Spleen (tissue), 11 donors: ENCODE measurements around the gene UBE2K. TPM values are rescaled to one million over a fixed set of nuclear protein-coding genes. Genes with fewer than 3 reads are reported as not detected.
A peak's percentile ranks its signal among the peaks of the same experiment; 100 is the strongest.

ENCODE experiments used
- DNase-seq: peaks from one replicate; pipeline ENCODE4 v3.0.0-alpha.2; 2020
- H3K27ac ChIP-seq, 8 donors: fragments of 200-600 bp; sonication (generic) in 7 of 8; 1 replicate in 4 of 8; 2 replicates in 4 of 8; pipeline versions ENCODE4 v1.5.0 to v1.8.0; 2016 to 2021; ENCODE audit warnings: inconsistent platforms in 4 of 8, mild to moderate bottlenecking in 4 of 8, moderate library complexity in 1 of 8
- H3K27me3 ChIP-seq, 7 donors: fragments of 200-600 bp; sonication (generic) in 6 of 7; replicated peaks in 1 of 7; 1 replicate in 4 of 7; 2 replicates in 3 of 7; pipeline versions ENCODE4 v1.5.0 to v1.8.0; 2016 to 2021; ENCODE audit warnings: inconsistent platforms in 3 of 7, mild to moderate bottlenecking in 1 of 7
- H3K36me3 ChIP-seq, 6 donors: fragments of 200-600 bp; sonication (generic) in 5 of 6; 1 replicate in 4 of 6; 2 replicates in 2 of 6; pipeline versions ENCODE4 v1.5.0 to v1.8.0; 2016 to 2021; ENCODE audit warnings: inconsistent platforms in 2 of 6
- H3K4me1 ChIP-seq, 6 donors: fragments of 200-600 bp; sonication (generic) in 5 of 6; 1 replicate in 3 of 6; 2 replicates in 3 of 6; pipeline versions ENCODE4 v1.5.0 to v1.8.0; 2016 to 2021; ENCODE audit warnings: inconsistent platforms in 3 of 6
- H3K4me3 ChIP-seq, 8 donors: fragments of 200-600 bp; sonication (generic) in 7 of 8; 1 replicate in 4 of 8; 2 replicates in 4 of 8; pipeline versions ENCODE4 v1.5.0 to v1.8.0; 2016 to 2021; ENCODE audit warnings: inconsistent platforms in 4 of 8, mild to moderate bottlenecking in 4 of 8, moderate library complexity in 2 of 8
- H3K9me3 ChIP-seq, 8 donors: fragments of 200-600 bp; sonication (generic) in 7 of 8; 1 replicate in 4 of 8; 2 replicates in 4 of 8; pipeline versions ENCODE4 v1.5.0 to v1.8.0; 2016 to 2021; ENCODE audit warnings: inconsistent platforms in 4 of 8
- POLR2A ChIP-seq, 3 donors: fragments of 450-650 bp; IDR thresholded peaks; one replicate each; pipeline ENCODE4 v1.5.1; 2017; ENCODE audit warnings: antibody characterized with exemption in 3 of 3, mild to moderate bottlenecking in 1 of 3
- POLR2AphosphoS5 ChIP-seq, 3 donors: sonication (generic); formaldehyde crosslinking; IDR thresholded peaks; one replicate each; pipeline ENCODE4 v1.5.1; 2017; ENCODE audit warnings: antibody characterized with exemption in 3 of 3
- WGBS, 5 donors: extraction: QIAGEN DNeasy Blood & Tissue Kit in 3 of 5; methylation state at CpG; one replicate each; pipeline versions ENCODE4 v1.1.5 to v1.1.7; 2013 to 2018; 5-methylcytosine and 5-hydroxymethylcytosine counted together
- intact Hi-C: fragments of 100-400 bp; cut with DNase I; formaldehyde crosslinking; loops from one replicate; pipeline ENCODE4 v1.15.0; 2023; ENCODE audit warnings: low total_unique reads
- polyA plus RNA-seq, 3 donors: library from polyadenylated mRNA; stranded (reverse); fragments of 200-250 nt; gene quantifications; one replicate each; pipeline ENCODE4 v1.2.1, GENCODE V29; 2013
- total RNA-seq, 7 donors: library from RNA; depleted of rRNA in 3 of 7; stranded (reverse); fragments of >200 nt in 3 of 7; fragmentation: NEBNext Ultra II Directional in 4 of 7; extraction: Animal tissue kit (Norgen Biotek cat#: 25700) in 4 of 7; gene quantifications; one replicate each; pipeline versions ENCODE4 v1.1.0 to v1.2.1, GENCODE V29; 2016 to 2021
- TF ChIP-seq, protein P1 (sequence below), 11 experiments: fragments of 200-600 bp in 7 of 11; fragments of 450-650 bp in 4 of 11; sonication (generic) in 4 of 11; IDR thresholded peaks in 8 of 11; conservative IDR thresholded peaks in 3 of 11; 1 replicate in 7 of 11; 2 replicates in 4 of 11; pipeline versions ENCODE4 v1.4.0 to v1.8.0; 2016 to 2021; ENCODE audit warnings: antibody characterized with exemption in 11 of 11, inconsistent platforms in 4 of 11, mild to moderate bottlenecking in 1 of 11
- donor health status: healthy with polysubstance abuse.
- donor health status: DM: no; HTN: no; CAD: no; lungs with moderate emphysema.
- donor health status: DM: no; HTN: no; CAD: no.
- donor health status: Bipolar disorder and iron deficiency.
- donor health status: healthy.
- donor health status: DM: no; HTN: no; CAD: no.
- donor health status: DM: yes; HTN: yes; CAD: no.

UBE2K gene
- total and polyA plus RNA-seq, 10 donors = 22.7 to 48.8 (median 27.1) TPM

DNA sequence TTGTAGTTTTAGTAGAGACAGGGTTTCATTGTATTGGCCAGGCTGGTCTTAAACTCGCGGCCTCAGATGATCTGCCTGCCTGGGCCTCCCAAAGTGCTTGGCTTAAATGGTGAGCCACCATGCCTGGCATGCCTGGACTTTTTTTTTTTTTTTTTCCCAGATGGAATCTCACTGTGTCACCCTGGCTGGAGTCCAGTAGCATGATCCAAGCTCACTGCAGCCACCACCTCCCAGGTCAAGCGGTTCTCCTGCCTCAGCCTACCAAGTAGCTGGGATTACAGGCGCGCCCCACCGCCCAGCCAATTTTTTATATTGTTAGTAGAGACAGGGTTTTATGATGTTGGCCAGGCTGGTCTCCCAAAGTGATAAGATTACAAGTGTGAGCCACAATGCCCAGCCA is 8.4 kb downstream of the UBE2K start:
- TF ChIP-seq POLR2AphosphoS5 (IDR thresholded peaks at IDR 0.05) = no peak
- no peak for TF ChIP-seq POLR2A (IDR thresholded peaks at IDR 0.05)
- TF ChIP-seq, protein P1, sequence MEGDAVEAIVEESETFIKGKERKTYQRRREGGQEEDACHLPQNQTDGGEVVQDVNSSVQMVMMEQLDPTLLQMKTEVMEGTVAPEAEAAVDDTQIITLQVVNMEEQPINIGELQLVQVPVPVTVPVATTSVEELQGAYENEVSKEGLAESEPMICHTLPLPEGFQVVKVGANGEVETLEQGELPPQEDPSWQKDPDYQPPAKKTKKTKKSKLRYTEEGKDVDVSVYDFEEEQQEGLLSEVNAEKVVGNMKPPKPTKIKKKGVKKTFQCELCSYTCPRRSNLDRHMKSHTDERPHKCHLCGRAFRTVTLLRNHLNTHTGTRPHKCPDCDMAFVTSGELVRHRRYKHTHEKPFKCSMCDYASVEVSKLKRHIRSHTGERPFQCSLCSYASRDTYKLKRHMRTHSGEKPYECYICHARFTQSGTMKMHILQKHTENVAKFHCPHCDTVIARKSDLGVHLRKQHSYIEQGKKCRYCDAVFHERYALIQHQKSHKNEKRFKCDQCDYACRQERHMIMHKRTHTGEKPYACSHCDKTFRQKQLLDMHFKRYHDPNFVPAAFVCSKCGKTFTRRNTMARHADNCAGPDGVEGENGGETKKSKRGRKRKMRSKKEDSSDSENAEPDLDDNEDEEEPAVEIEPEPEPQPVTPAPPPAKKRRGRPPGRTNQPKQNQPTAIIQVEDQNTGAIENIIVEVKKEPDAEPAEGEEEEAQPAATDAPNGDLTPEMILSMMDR (IDR thresholded peaks at IDR 0.05 in 8 of 11, conservative IDR thresholded peaks at IDR 0.05 in 3 of 11) = no peak
- Histone ChIP-seq H3K9me3 (no peaks in the 10 kb centered on the region), H3K27me3 (no peaks in the 10 kb centered on the region), H3K4me1 (peaks cover 18 to 92% (median 45%) of the 10 kb centered on the region in 6 donors), H3K36me3 (peaks cover 0 to 43% (median 7%) of the 10 kb centered on the region in 6 donors), H3K4me3 (no peak overlapping the region), H3K27ac (no peak overlapping the region)
- DNase-seq = no peak
- intact Hi-C loops = no loop called here
- 86 to 98% (median 96%) methylated on average over 6 of the region's 6 CpGs for WGBS, 5 donors

DNA sequence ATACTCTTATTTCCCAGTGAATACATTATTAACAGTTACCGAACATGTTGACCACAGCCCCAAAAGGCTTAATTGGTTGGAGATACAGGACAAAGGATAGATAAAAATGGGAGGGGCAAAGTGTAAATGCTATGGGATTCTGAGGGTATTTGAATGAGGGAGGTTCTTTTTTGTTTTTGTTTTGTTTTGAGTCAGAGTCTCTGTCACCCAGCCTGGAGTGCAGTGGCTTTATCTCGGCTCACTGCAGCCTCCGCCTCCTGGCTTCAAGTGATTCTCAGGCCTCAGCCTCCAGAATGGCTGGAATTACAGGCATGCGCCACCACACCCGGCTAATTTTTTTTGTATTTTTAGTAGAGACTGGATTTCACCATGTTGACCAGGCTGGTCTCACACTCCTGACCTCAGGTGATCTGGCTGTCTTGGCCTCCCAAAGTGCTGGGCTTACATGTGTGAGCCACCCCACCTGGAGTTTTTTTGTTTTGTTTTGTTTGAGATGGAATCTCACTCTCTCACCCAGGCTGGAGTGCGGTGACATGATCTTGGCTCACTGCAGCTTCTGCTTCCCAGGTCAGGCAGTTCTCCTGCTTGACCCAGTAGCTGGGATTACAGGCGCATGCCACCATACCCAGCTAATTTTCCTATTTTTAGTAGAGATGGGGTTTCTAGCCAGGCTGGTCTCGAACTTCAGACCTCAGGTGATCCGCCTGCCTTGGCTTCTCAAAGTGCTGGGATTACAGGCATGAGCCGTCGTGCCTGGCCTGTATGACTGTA is 9.0 kb downstream of the UBE2K start:
- Histone ChIP-seq H3K36me3 (peaks cover 0 to 39% (median 7%) of the 10 kb centered on the region in 6 donors), H3K27me3 (no peaks in the 10 kb centered on the region), H3K4me3 (no peak overlapping the region), H3K9me3 (no peaks in the 10 kb centered on the region), H3K4me1 (peaks cover 18 to 92% (median 45%) of the 10 kb centered on the region in 6 donors), H3K27ac (no peak overlapping the region)
- TF ChIP-seq POLR2A (IDR thresholded peaks at IDR 0.05) (no peak), POLR2AphosphoS5 (IDR thresholded peaks at IDR 0.05) (no peak)
- TF ChIP-seq, protein P1 (IDR thresholded peaks at IDR 0.05 in 8 of 11, conservative IDR thresholded peaks at IDR 0.05 in 3 of 11) = no peak
- 85 to 95% (median 88%) methylated on average over 11 of the region's 11 CpGs for WGBS, 5 donors
- intact Hi-C loops = no loop called here
- no peak for DNase-seq

DNA sequence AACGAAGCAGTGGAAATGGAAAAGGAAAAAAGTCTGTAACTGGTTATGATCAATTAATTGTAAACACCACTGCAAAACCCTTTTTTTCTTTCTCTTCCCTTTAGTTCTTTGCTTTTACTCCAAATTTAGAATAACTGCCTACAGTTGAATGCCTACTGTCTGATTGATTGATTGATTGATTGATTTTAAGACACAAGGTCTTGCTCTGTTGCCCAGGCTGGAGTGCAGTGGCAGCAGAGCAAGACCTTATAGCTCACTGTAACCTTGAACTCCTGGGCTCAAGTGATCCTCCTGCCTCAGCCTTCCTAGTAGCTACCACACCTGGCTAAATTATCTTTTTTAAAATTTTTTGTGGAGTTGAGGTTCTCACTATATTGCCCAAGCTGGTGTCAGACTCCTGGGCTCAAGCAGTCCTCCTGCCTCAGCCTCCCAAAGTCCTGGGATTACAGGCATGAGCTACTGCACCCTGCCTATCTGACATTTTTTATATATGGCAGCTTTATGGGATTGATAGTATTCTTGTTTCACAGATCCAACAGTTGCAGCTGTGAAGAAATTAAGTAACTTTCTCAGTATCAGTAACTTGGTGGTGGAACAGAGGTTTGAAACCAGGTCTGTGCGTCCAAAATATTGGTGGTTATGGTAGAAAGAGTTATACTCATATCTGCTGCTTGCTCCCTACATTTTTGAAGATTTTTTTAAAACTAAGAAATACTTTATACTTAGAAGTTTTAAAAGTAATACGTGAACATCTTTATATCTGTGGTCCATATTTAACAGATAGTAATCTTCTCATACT is 12.4 kb downstream of the UBE2K start:
- intact Hi-C loops = no loop called here
- Histone ChIP-seq H3K36me3 (peaks cover 0 to 13% (median 3%) of the 10 kb centered on the region in 6 donors), H3K27me3 (no peaks in the 10 kb centered on the region), H3K4me3 (no peak overlapping the region), H3K9me3 (no peaks in the 10 kb centered on the region), H3K27ac (peak overlapping the region in 2 of 8 donors; percentile 25 to 27), H3K4me1 (peaks cover 17 to 98% (median 68%) of the 10 kb centered on the region in 6 donors)
- DNase-seq = no peak
- TF ChIP-seq POLR2AphosphoS5 (IDR thresholded peaks at IDR 0.05) (no peak), POLR2A (IDR thresholded peaks at IDR 0.05) (no peak)
- TF ChIP-seq, protein P1 (IDR thresholded peaks at IDR 0.05 in 8 of 11, conservative IDR thresholded peaks at IDR 0.05 in 3 of 11) = no peak
- 74 to 81% (median 76%) methylated on average over 3 of the region's 3 CpGs for WGBS, 5 donors
